GM12892 (cell line): Measurements from ENCODE around the gene UBE2O.

Source experiments
- POLR2A ChIP-seq: IDR thresholded peaks from 2 replicates; pipeline ENCODE4 v1.6.1; 2011; ENCODE audit warnings: low read depth, low read length, control low read depth
- POLR2AphosphoS5 ChIP-seq: IDR thresholded peaks from 2 replicates; pipeline ENCODE4 v1.6.1; 2011; ENCODE audit warnings: low read depth, low read length, control low read depth
- TAF1 ChIP-seq: IDR thresholded peaks from 2 replicates; pipeline ENCODE4 v1.6.1; 2011; ENCODE audit warnings: low read depth, mild to moderate bottlenecking, control low read depth, low read length, borderline replicate concordance

DNA sequence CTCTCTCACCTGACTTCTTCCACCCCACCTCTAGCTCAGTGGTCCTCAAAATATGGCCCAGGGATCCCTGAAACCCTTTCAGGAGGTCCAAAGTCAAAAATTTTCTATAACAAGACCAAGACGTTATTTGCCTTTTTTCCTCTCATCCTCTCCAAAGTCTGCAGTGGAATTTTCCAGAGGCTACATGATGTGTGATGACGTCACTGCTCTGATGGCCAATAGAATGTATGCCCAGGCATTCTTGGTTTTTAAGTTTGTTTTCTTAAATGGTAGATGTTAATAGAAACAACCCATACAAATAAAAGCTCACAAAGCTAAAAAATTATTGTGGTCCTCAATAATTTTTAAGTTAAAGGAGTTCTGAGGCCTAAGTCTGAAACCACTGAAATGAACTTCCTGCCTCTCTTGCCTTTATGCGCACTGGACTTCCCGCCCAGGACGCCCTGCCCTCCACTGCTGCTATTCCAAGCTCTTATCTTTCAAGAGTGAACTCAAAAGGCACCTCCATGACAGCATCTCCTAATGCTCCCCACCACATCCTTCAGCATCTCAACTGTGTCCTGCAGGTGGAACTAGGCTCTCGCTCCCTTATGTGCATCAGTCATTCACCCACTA lies 13.5 kb downstream of the UBE2O start:
- no peak for TF ChIP-seq POLR2A
- no peak for TF ChIP-seq TAF1
- no peak for TF ChIP-seq POLR2AphosphoS5
